ENCODE measurements around the gene OSBPL6.
"Not testable (repeated sequence)": the region's sequence is repeated elsewhere in the genome, so short reads cannot be mapped to it uniquely, and the experiment has no call there.

The OSBPL6 gene

DNA sequence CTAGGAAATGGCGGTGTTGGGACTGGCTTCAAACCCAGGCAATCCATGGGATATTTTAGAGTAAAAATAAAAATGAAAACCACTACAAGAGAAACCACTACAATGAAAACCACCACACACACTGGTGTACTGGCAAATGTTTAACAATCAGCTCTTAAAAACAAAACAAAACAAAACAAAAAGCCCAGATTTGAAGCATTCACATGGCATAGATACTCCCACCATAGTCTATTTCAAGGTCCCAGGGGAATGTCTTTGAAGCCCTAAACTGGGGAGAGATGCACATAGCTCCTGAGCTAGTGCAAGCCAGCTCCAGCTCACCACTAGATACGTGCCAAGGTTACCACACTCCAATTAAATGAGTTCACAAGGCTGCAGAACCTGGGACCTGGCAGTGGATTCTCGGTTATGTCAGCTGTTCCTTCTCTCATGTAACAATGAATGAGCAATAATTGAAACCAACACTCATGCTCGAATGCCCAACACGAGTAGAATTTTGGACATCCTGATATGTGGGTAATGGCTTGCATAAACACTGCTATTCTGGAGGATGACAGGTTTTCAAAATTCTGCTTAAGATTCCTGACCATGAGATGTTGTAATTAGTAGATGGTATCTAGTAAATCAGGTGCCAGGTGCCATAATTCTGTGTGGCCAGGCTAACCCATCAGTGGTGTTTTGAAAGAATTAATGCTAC is 102.2 kb downstream of the OSBPL6 start:
- no peak for DNase-seq (ENCODE audit: low read depth in 2 of 2, low spot score in 1 of 2)

GRCh38 chr2:178297091-178297411 is 102.7 kb downstream of the OSBPL6 start:
- no peak for DNase-seq (ENCODE audit: low read depth in 2 of 2, low spot score in 1 of 2)

DNA sequence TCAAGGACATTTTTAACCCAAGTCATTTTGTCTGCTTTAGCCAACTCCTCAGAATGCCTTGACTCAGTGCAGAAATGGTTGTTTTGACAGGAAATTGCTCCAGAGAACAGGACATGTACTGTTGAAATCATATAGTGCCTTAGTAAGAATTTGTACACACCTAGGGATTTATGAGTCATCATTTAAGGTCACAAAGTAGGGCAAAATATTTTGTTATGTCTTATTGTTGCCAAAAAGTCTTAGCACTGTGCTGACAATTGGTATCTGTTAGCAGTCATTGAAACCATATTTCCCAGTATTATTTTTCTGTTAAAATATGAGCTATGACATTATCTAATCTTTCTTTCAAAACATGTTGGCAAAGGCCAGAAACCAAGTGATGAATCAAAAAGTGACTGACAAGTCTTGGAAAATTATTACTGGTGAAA is 104.5 kb downstream of the OSBPL6 start:
- no peak for DNase-seq (ENCODE audit: low read depth in 2 of 2, low spot score in 1 of 2)

DNA sequence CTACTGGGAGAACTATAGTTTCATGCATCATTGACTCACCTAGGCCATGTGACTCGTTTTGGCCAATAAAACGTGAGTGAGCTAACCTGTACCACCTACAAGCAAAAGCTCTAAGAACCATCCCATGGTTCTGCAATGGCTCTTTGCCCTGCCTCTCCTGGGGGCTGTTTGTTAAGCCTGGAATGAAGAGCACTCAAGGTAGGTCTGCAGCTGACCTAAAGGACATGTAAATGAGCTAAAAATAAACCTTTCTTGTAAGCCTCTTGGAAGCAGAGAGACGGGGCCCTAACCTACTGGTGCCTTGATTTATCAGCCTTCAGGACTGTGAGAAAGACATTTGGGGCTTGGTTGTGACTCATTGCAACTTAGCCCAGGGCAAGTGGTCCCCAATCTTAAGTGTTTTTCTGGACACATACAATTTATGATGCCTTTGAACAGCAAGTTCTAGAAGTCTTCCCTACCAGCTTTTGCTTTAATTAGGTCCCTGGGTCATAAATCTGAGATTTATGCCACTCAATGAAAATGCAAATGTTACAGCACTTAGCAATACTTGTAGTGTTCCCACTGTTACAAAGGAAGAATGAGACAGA is 107.4 kb downstream of the OSBPL6 start:
- DNase-seq (ENCODE audit: low read depth in 2 of 2, low spot score in 1 of 2), result no peak

DNA sequence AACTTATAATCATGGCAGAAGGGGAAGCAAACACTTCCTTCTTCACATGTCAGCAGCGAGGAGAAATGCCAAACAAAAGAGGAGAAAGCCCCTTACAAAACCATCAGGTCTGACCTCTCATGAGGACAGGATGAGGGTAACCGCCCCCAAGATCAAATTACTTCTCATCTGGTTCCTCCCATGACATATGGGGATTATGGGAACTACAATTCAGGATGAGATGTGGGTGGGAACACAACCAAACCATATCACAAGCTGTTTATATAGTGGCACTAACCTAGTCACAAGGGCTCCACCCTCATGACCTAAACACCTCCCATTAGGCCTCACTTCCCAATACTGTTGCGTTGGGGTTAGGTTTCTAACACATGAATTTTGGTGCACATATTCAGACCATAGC is 110.0 kb downstream of the OSBPL6 start:
- no peak for DNase-seq (ENCODE audit: low read depth in 2 of 2, low spot score in 1 of 2)

DNA sequence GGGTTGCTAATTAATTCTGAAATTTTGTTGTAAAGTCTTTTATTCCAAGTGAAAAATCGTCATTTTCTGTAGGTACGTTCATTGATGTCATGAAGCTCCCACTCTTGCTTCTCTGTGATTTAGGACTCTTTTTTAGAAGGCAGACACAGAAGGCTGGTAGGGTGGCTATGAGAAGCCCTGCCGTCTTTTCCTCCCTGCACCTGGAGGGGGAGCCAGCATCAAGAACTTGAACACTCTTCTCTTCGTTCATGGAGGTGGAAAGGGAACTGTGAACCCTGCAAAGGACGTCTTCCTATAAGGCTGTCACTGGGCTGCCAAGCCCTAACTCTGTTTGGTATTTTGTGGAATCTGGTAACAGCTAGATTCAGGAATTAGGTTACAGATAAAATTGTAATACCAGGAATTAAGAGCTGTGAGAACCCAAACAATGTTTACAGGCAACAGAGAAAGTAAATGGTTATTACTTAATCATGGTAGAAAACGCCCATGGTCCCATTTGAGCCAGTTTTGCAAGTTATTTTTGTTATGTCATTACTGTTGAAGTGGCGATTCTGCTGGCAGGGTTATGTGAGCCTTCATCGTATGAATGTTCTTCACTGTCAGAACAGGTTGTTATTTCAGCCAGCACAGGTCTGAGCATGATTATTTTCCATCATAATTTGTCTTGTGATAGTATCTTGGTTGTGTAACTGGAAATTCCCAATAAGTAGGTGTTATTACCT is 112.2 kb downstream of the OSBPL6 start:
- DNase-seq (ENCODE audit: low read depth in 2 of 2, low spot score in 1 of 2), result no peak

DNA sequence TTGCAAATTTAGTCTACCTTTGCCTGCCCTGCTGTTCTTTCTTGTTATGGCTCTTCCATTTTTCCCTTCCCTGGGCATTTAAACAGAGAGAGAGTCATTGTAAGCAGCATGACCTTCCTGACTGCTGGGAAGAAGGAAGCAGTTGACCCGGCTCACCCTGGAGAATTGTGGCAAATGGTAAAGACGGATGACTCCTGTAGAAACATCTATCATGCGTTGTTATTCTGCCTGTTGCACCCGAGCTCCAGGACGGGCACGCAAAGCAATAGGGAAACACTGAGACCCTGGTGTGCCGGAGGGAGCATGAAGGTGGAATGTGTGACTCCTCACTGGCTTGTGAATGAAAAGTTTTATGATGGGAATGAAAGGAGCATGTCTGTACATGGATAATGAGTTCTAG is 113.3 kb downstream of the OSBPL6 start:
- no peak for DNase-seq (ENCODE audit: low read depth in 2 of 2, low spot score in 1 of 2)

DNA sequence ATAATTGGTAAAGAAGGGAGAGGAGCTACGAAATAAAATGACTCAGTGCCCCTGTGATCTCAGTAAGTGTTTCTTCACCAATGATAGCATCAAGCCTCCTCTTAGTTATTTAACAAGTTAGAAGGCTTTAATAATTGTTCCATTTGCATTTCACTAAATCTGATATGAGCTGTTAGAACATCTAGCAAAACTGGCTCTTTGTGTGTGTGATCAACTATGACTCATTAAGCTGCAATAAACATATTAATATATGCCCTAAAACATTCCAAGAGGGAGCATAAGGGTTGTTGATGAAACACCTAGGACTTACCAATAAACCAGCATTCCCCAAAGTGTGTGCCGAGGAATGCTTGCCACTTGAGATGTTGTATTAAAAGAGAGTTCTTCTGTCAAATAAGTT is 115.2 kb downstream of the OSBPL6 start:
- DNase-seq (ENCODE audit: low read depth in 2 of 2, low spot score in 1 of 2), result no peak

- DNase-seq (ENCODE audit: low read depth in 2 of 2, low spot score in 1 of 2), result no peak
Observed at GRCh38 chr2:178315078-178315477, 120.8 kb downstream of the OSBPL6 start.

GRCh38 chr2:178315488-178315948 is 121.2 kb downstream of the OSBPL6 start:
- no peak for DNase-seq (ENCODE audit: low read depth in 2 of 2, low spot score in 1 of 2)

DNA sequence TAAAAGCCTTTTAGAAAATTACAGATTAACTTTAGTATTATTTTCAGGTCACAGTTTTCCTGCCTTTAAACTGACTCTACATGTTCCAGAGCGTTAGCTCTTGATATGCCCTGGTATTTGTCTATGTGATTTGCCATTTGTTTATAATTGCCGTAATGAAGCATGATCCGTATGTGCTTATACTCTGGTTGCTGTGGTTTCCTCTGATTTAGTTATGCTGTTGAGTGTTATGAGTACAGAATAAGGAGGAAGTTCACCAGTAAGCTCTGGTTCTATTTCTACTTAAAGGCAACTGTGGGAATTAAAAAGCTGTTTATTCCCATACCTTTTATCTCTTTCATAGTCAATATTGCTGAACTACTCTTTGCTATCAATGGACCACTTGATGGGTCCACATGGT is 123.5 kb downstream of the OSBPL6 start:
- DNase-seq (ENCODE audit: low read depth in 2 of 2, low spot score in 1 of 2), result no peak

GRCh38 chr2:178320011-178320585 is 125.8 kb downstream of the OSBPL6 start:
- no peak for DNase-seq (ENCODE audit: low read depth in 2 of 2, low spot score in 1 of 2)

DNA sequence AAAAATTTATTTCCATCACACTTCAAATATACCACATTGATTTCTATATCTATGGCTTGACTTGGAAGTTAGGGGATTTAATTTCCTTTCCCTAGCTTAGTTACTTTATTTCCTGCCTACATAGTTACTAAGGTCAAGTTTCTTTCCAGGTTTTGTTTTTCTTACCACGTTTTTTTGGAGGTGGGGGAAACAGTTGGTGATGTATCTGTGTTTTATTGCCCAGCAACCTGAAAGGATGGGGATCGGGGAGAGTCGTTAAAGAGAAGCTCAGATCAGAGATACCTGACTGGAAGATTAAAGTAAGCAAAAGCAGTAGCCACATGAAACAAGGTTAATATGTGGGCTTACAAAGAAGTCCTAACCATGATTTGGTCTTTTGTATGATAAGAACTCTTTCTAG is 127.8 kb downstream of the OSBPL6 start:
- no peak for DNase-seq (ENCODE audit: low read depth in 2 of 2, low spot score in 1 of 2)

- DNase-seq (ENCODE audit: low read depth in 2 of 2, low spot score in 1 of 2), result not testable (repeated sequence)
Observed at GRCh38 chr2:178323331-178323730, 129.0 kb downstream of the OSBPL6 start.

GRCh38 chr2:178324077-178324476 is 129.8 kb downstream of the OSBPL6 start:
- DNase-seq (ENCODE audit: low read depth in 2 of 2, low spot score in 1 of 2), result no peak

GRCh38 chr2:178325268-178325667 is 131.0 kb downstream of the OSBPL6 start:
- DNase-seq (ENCODE audit: low read depth in 2 of 2, low spot score in 1 of 2), result no peak

DNA sequence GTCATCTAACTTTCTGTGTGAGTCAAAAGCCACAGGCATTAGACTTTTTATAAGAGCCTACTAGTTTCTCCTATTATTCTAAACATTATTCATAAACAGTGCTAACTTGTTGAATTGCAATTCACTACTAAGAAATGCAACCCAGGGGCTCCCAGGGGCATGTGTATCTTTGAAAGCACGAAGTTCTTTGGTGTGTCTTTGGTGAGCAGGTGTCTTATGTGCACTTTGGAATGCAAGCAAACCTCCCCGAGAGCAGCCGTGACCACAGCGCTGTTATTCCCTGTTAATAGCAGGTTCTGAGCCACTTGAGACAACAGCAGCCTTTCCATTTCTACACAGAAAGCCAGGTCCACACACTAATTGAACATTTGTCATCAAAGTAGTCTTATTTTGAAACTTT is 133.2 kb downstream of the OSBPL6 start:
- no peak for DNase-seq (ENCODE audit: low read depth in 2 of 2, low spot score in 1 of 2)

DNA sequence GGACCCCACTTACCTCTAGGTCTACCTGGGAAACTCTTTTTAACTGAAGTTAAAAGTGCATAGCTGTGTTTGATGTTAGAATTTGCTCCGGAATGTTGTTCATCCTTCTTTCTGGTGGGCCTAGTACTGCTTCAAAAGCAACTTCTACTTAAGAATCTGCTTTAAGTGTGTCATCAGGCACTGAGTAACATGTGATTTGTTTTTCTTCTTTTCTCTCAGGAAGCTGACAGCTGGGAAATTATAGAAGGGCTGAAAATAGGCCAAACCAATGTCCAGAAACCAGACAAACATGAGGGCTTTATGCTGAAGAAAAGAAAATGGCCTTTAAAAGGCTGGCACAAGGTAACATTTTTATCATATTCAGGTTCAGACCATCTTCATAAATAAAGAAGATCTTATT is 133.7 kb downstream of the OSBPL6 start:
- DNase-seq (ENCODE audit: low read depth in 2 of 2, low spot score in 1 of 2), result no peak

- DNase-seq (ENCODE audit: low read depth in 2 of 2, low spot score in 1 of 2), result no peak
Observed at GRCh38 chr2:178330175-178331017, 136.1 kb downstream of the OSBPL6 start.

- DNase-seq (ENCODE audit: low read depth in 2 of 2, low spot score in 1 of 2), result no peak
Observed at GRCh38 chr2:178331474-178332432, 137.4 kb downstream of the OSBPL6 start.

Measured in stimulated activated CD8-positive, alpha-beta memory T cell treated with anti-CD3 and anti-CD28 coated beads, Interleukin-4, amount 100 ng/mL, for 4 hours (primary cell).